ENCODE data around the gene CFAP97D2.
"Not testable (repeated sequence)": the region's sequence is repeated elsewhere in the genome, so short reads cannot be mapped to it uniquely, and the experiment has no call there.

The CFAP97D2 gene

DNA sequence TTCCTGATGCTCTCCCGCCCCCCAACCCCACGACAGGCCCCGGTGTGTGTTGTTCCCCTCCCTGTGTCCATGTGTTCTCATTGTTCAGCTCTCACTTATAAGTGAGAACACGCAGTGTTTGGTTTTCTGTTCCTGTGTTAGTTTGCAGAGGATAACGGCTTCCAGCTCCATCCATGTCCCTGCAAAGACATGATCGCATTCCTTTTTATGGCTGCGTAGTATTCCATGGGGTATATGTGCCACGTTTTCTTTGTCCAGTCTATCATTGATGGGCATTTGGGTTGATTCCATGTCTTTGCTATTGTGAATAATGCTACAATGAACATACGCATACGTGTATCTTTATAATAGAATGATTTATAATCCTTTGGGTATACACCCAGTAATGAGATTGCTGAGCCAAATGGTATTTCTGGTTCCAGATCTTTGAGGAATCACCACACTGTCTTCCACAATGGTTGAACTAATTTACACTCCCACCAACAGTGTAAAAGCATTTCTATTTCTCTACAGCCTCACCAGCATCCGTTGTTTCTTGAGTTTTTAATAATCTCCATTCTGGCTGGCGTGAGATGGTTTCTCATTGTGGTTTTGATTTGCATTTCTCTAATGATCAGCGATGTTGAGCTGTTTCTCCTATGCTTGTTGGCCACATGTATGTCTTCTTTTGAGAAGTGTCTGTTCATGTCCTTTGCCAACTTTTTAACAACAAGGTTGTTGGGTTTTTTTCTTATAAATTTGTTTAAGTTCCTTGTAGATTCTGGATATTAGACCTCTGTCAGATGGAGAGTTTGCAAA lies 20.0 kb upstream of the CFAP97D2 start:
- DNase-seq: not testable (repeated sequence)

DNA sequence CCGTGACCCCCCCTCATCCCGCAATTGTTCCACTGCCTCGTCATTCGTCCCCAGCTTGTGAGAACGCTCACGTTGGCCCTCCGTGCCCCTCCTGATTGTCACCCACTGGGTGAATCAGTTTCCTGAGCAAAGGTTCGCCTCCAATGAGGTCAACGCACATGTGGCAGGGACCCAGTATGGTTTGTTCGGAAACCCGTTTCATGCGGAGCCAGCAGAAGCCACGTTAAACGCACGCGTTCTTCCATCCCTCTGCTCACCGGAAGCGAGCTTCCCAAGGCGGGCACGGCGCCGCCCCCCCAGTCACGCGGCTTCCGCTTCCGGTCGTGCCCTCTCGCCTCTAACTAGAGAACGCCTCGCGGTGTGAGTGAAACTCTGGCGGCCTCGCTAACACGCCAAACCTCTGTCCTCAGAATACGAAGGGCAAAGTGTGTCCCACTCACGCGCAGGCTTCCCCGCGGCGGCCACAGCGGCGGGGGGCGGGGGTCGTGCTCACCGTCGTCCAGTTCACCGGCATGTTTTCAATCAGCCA lies 18.0 kb upstream of the CFAP97D2 start:
- no peak for DNase-seq

DNA sequence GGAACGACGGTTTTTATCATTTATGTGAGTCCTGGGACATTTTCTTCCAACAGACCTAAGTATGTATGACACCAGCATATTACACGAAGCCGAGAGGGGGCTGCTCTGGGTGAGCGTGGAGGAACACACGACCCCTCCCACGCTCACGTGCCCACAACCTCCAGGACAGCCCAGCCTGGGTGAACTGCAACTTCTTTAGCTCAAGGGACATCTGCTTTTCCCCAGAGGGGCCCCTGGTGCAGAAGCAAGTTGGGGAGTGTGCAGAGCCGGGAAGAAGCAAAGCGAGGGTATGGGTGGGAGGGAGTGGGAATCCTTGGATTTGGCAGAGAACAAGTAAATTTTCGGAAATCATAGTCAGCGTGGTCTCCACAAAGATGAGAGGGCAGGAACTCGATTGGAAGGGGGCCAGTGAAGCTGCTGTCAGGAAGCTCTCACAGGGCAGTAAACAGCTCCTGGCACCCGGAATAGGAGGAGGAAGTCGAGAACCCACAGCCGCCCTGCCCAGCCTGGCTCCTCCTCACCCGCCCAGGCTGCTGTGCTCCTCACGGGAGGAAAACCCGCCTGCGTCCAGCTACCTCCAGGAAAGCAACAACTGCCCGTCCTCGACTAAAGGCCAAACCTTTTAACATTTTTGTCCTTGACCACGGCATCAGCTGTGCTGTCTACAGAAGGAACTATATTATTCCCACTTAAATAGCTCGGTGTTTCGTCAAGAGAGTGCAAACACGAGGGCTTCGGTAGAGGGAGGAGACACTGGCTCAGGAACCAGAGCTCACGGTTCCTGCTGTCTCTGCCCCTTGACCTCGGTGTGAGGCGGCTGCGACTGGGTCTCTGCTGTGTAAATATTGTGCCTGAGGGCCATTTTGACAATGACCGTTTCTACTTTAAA lies 17.2 kb upstream of the CFAP97D2 start:
- DNase-seq: no peak

DNA sequence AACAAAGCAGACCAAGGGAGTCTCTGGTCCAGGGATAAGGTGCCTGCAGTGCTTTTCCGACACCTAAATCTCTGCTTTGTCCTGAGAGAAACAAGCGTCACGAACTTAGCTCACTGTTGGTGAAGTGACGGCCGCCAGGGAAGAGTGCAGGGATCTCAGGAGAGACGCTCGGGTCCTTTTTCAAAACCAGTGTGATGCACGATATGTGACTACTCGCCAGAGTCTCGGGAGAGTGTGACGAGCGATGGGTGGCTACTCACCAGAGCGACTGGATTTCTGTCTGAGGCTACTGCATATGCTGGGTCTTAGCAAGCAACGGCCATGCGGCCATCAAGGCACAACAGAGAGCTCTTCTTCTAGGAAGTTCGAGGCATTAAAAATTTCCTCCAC lies 16.5 kb upstream of the CFAP97D2 start:
- no peak for DNase-seq

DNA sequence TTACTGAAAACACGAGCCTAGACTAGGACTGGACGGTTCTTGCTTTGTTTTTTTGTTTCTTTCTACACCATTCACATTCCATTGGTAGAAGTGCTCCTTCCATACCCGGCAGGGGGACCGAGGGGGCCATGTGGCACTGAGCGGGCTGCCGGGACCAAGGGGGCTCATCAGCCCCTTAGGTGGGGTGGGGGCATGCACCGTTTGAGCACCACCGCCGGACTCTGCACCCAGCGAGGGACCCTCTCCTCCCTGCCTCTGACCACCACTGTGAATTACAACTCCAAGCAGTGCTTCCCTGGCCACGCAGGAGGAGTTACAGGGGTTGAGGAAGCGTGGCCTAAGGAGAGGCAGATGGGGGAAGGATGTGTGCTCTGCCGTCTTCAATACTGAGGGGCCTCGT lies 15.0 kb upstream of the CFAP97D2 start:
- DNase-seq: no peak

DNA sequence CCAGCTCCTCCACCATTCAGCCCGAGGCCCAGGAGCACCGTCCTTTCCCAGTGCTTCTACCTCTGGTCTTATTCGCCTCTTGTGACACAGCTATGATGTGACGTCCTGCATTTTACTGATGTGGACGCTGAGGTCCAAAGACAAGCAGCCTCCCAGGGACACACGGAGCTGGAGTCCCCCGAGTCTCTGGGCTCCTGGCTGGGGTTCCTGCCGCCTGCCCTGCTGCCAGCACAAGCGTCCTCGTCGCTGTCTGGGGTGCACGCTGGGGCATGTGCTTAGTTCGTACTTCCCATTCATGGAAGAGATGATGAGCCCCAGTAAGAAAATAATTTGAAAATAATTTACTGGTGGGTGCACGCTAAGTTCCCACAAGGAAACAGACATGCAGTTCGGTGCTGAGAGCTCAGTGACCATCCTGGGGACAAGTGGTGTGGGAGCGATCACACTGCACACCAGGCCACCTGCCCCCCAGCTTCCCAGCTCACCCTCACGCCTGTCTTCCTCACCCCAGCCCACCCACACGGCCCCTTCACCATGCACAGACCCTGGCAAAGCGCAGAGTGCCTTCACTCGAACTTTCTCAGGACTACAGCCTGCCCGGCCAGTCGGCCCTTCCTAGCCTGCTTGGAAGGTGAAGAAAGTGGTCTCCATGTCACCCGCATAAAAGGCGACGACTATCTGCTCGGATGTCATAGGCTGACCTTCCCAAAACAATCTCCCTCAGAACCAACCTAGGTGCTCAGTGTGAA lies 14.2 kb upstream of the CFAP97D2 start:
- no peak for DNase-seq

DNA sequence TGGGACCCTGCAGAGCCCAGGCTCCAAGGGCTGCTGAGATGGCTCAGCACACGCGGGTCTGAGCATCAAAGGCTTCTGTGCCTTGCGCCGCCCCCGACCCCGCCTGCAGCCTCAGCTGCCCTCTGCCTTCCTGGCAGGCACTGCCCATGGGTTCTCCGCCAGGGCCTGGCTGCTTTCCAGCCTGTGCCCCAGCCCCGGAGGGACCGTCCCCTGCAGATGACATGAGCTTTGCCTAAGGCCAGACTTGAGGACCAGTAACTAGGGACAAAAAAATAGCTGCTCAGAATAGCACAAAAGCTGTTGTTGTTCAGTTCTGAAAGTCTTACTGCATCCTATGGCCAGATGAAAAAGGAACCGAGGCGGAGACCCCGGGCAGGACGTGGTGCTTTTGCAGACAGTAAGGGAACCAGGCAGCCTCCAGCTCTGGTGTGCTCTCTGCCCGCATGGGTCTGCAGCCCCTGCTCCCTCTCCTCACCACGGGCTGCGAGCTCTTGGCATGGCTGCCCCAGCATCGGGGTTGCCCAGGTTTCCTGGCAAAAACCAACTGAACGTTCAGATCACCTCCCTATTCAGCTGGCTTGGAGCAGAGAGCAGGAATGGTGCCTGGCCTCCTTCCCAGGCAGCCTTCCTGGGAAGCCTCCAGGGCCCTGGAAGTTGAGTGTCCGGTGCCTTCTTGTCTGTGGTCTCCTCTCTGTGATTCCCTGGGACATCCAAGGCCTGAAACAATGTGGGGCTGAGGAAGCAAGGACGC lies 12.5 kb upstream of the CFAP97D2 start:
- no peak for DNase-seq

DNA sequence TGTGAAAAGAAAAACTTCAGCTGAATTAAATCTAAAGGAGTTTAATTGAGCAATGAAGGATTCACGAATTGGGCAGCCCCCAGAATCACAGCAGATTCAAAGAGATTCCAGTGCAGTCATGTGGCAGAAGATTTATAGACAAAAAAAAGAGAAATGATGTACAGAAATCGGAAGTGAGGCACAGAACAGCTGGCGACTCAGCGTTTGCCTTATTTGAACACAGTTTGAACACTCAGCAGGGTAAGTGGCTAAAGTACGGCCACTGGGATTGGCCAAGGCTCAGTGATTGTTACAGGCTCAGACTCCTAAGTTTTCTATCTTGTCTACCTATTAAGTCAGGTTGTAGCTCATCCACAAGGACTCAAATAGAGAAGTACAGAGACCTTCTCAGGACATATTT lies 11.6 kb upstream of the CFAP97D2 start:
- no peak for DNase-seq

DNA sequence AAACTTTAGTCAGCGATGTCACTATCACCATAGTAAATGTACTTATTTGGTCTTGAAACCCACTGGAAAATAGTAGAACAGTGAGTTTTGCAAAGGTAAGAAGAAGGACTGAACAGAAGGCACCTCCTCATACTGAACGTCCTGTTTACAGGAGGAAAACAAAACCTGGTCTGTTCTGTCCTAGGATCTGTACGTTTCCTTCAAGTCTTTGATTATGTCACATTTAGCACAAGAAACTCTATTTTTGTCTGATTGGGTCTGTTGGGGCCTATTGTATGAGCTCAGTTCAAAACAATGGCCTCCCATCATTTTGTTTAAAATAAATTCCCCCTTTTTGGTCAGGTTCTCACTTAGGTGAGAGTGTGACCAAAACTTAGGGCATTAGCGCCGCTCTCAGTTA lies 11.2 kb upstream of the CFAP97D2 start:
- no peak for DNase-seq

DNA sequence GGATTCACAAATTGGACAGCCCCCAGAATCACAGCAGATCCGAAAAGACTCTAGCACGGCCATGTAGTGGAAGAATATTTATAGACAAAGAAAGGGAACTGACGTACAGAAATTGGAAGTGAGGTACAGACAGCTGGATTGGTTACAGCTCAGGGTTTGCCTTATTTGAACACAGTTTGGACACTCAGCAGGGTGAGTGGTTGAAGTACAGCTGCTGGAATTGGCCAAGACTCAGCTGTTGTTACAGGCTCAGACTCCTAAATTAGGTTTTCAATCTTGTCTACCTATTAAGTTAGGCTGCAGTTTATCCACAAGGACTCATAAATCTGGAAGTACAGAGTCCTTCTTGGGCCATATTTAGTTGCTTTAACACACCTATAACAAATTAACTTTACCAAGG lies 5.8 kb upstream of the CFAP97D2 start:
- DNase-seq: no peak

DNA sequence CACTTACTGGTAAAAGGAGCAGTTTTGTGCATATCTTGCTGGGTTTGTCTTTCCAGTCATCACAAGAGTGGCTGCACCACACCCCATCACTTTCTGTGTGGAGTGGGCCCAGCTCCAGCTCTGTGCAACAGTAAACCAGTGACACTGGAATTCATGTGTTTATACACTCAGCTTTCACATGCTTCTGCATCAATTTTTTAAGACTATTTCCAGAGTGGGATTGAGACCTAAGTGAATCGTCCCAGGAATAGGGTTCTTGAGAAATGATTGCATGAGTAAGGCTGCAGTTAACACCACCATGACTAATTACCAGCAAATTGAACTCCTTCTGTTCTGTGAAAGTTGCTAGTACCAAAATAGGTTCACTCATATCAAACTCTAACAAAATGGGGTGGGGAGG lies 5.3 kb upstream of the CFAP97D2 start:
- no peak for DNase-seq

DNA sequence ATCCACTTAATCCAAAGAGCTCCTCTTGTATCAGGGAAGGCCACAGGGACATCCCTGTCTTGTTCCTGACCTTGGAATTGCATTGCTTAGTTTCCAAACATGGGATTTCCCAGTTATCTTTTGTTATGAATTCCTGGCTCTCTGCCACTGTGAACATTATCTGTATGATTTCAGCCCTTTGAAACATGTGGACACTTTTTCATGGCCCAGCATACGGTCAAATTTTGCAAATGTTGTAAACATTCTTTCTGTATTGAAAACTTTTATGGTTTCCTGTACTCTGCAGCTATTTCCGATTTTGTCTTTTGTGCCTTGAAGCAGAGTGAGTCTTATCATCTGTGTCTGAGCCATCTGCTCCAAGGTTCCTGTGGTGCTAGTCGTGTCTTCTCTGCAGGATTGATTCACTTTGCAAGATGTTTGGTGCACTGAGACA lies 4.5 kb upstream of the CFAP97D2 start:
- DNase-seq: no peak

DNA sequence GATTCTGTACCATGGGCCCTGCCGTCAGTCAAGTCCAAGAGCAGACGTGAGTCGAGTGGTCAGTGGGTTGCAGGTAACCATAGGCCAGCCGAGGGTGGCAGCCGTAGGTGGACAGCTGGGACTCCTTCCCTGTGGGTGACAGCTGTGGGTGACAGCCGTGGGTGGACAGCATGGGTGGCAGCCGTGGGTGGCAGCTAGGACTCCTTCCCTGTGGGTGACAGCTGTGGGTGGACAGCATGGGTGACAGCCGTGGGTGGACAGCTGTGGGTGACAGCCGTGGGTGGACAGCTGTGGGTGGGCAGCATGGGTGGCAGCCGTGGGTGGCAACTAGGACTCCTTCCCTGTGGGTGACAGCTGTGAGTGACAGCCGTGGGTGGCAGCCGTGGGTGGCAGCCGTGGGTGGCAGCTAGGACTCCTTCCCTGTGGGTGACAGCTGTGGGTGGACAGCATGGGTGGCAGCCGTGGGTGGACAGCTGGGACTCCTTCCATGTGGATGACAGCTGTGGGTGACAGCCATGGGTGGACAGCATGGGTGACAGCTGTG lies 2.6 kb upstream of the CFAP97D2 start:
- not testable (repeated sequence) for DNase-seq

DNA sequence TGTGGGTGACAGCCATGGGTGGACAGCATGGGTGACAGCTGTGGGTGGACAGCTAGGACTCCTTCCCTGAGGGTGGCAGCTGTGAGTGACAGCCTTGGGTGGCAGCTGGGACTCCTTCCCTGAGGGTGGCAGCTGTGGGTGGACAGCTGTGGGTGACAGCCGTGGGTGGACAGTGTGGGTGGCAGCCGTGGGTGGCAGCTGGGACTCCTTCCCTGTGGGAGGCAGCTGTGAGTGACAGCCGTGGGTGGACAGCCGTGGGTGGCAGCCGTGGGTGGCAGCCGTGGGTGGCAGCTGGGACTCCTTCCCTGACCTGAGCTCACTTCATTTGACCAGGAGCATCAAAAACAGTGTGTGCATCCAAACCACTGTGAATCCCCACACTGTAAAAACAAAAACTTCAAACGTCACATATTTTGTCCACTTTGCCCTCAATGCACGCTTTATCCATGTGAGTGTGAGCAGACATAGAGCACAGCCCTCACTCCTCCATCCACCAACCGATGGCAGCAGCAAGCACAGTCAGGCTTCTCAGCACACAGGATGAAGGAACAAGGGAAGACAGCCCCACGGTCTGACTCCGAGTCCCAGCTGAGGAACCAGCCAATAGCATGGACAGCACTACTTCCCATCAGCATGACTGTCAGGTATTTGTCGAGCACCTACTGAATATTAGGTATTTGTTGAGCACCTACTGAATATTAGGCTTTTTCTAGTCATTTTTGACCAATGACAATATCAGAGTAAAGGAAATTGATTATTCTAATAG lies 1.6 kb upstream of the CFAP97D2 start:
- no peak for DNase-seq

DNA sequence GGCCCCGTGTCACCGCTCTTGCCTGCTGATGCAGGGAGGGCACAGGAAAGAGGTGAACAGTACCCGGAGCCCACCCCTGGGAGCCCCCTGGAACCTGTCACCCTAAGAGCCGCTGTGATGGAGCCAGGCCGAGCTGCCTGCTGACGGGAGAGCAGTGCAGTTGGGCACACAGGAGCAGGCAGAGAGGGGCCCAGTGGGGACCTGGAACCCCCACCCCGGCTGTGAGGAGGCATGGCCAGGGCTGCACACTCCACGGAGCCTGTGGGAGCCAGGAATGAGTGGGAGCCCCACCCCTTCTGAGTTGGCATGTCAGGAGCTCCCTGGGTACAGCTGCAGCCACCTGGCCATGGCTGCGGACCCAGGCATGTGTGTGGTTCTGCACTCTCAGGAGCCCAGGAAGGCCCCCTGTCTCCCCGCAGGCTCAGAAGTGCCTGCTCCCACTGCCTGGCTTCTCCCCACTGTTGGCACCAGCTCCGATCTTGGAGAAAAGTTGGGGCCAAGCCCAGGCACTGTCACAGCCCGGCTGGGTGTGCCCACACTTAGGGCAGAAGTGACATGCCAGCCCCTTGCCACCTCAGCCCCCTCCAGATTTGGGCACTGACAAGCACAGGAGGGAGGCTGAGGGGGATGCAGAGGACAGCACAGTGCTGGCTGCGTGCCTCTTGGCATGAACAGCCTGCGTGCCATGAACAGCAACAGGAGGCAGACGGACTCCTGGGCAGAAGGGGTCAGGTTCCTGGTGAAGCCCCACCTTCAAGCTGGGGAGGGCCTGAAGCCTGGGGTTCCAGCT lies 6.3 kb downstream of the CFAP97D2 start:
- DNase-seq: no peak

DNA sequence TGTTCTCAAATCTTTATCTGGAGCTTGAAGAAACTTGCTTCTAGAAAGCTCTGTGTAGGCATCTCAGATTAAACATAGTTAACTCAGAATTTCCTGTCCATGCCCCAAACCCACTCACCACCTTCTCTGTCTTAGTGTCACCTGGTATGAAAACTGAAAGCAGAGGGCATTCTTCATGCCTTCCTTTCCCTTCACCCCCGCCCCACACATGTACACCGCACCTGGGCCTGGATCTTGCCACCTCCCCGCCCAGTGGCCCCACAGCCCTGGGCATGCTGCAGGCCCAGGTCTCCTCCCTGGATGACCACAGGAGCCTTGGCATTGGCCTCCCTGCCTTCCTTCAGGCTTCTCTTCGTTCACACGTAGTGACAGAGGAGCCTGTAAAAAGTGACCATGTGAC lies 15.8 kb downstream of the CFAP97D2 start:
- DNase-seq: no peak

DNA sequence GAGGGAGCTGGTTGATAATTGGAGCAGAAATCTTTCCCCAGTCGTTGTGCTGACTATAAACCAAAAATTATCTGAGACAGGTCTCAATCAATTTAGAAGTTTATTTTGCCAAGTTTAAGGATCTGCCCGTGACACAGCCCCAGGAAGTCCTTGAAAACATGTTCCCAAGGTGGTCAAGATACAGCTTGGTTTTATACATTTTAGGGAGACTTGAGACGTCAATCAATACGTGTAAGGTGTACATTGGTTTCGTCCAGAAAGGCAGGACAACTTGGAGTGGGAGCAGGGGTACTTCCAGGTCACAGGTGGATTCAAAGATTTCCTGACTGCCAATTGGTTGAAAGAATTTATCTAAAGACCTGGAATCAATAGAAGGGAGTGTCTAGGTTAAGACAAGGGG lies 17.6 kb downstream of the CFAP97D2 start:
- DNase-seq: no peak

DNA sequence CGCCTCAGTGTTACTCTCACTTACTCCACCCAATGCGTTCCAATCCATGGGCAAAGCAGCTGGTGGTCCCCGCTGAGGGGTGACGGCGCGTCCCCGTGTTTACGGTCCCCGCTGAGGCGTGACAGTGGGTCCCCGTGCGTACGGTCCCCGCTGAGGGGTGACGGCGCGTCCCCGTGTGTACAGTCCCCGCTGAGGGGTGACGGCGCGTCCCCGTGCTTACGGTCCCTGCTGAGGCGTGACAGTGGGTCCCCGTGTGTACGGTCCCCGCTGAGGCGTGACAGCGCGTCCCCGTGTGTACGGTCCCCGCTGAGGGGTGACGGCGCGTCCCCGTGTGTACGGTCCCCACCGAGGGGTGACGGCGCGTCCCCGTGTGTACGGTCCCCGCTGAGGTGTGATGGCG lies 19.5 kb downstream of the CFAP97D2 start:
- DNase-seq: no peak

DNA sequence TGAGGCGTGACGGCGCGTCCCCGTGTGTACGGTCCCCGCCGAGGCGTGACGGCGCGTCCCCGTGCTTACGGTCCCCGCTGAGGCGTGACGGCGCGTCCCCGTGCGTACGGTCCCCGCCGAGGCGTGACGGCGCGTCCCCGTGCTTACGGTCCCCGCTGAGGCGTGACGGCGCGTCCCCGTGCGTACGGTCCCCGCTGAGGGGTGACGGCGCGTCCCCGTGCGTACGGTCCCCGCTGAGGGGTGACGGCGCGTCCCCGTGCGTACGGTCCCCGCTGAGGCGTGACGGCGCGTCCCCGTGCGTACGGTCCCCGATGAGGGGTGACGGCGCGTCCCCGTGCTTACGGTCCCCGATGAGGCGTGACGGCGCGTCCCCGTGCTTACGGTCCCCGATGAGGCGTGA lies 20.5 kb downstream of the CFAP97D2 start:
- not testable (repeated sequence) for DNase-seq

DNA sequence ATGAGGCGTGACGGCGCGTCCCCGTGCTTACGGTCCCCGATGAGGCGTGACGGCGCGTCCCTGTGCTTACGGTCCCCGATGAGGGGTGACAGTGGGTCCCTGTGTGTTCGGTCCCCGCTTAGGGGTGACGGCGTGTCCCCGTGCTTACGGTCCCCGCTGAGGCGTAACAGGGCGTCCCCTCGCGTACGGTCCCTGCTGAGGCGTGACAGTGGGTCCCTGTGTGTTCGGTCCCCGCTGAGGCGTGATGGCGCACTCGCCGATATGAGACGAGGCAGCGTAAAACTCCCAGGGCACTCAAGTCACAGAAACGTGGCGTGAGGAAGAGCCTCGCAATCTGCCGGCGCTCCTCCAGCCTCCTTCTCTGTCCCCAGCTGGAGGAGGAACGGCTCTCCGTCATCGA lies 20.9 kb downstream of the CFAP97D2 start:
- no peak for DNase-seq
